ENCODE measurements around the gene LBP. TPM values are rescaled to one million over a fixed set of nuclear protein-coding genes. Genes with fewer than 3 reads are reported as not detected.
A peak's percentile ranks its signal among the peaks of the same experiment; 100 is the strongest.
"Not testable (repeated sequence)": the region's sequence is repeated elsewhere in the genome, so short reads cannot be mapped to it uniquely, and the experiment has no call there.

Gene LBP
- total RNA-seq, 1 donor from 2014 or later, result 459 TPM

DNA sequence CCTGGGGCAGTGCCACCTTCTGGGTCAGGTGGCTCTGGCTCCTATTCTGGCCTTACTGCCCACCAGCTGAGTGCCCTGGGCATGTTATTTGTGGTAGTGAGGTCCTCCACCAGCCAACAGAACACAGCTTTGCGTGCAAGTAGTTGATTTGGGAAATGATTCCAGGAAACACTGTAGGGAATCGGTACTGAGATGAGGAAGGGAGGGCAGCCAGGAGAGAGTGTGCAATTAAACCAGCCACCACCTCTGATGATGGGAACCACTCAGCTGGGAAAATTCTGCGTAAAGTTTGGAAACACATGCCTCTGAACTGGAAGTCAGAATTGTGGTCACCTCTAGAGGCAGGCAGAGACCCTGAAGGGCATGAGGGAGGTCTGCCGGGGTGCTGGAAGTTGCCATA lies 459 bp downstream of the LBP start:
- no peak for DNase-seq (ENCODE audit: low spot score)
- ATAC-seq, result no peak

DNA sequence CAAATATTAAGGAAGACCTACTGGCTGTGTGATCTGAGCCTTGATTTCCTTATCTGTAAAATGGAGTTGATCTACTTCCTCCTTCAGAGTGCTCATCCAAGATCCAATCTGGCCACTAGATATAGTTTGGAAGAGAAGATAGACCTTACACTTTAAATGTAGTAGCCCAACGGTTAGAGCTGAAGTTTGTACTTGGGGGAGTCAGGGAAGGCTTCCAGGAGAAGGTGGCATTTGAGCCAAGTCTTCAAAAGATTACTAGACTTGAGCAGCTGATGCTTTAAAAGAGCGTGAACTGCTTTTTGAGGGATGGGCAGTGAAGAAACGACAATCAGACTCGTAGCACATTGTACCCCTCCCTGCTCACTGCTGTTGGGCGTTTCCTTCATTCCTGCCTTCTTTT lies 3.6 kb downstream of the LBP start:
- no peak for ATAC-seq
- DNase-seq (ENCODE audit: low spot score), result no peak

DNA sequence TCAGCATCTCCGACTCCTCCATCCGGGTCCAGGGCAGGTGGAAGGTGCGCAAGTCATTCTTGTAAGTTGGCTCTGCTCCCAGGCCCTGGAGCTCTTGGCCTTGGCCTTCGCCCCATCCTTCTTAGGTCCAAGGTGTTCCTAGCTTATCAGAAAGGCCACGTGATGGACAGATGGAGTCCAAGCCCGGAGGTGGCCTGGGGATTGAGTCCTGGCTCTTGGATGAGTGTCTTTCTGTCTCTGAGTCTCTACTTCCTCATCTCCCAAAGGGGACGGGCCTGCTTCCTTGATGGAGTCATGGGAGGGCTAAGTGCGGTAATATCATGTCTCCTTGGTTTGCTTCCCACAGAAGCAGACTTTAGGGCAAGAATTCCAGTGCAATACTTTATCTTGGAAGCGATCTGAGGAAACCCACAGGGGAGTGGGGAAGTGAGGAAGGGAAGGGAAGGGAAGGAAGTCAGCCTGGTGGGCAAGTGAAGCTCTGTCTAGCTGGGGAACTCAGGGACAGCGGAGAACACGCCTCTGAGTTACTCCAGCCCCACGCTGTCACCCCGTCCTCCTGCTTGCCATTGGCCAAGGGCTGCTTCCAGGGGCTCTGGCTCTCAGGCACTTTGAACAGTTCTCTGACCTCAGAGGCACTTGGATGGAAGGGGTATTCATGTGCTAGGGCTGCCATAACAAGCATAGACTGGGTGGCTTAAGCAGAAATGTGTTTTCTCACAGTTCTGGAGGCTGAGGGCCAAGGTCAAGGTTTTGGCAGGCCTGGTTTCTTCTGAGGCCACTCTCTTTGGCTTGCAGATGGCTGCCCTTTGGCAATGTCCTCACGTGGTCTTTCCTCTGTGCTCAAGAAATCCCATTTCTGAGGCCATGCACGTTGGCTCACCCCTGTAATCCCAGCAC lies 4.8 kb downstream of the LBP start:
- ATAC-seq (no peak), DNase-seq (ENCODE audit: low spot score) (peak; percentile 63)

DNA sequence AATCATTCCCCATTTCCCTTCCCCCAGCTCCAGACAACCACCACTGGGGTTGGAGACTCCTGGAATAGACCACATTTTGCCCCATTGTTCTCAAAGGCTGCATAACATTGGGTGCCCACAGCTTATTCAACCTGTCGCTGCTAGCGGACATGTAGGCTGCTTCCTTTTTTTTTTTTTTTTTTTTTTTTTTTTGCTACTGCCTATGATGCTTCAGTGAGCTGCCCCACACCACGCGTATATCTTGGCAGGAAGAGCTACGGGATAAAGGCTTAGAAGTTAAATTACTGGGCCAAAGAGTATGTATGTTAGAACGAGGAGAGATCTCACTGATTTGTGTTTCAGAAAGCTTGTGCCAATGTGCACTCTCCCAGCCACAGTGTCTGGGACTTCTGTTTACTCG lies 7.0 kb downstream of the LBP start:
- DNase-seq (ENCODE audit: low spot score) (no peak), ATAC-seq (no peak)

DNA sequence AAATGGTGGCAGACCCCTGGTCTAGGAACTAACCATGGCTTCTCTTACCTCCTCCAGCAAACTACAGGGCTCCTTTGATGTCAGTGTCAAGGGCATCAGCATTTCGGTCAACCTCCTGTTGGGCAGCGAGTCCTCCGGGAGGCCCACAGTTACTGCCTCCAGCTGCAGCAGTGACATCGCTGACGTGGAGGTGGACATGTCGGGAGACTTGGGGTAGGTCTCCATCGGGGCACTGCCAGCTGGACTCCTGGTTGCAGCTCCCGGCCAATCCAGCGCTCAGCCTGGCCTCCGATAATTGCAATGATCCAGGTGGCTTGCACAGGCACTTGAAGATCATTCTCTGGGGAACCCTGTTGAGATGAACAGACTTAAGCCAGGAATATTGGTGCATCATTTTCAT lies 7.9 kb downstream of the LBP start:
- DNase-seq (ENCODE audit: low spot score) (no peak), ATAC-seq (no peak)

DNA sequence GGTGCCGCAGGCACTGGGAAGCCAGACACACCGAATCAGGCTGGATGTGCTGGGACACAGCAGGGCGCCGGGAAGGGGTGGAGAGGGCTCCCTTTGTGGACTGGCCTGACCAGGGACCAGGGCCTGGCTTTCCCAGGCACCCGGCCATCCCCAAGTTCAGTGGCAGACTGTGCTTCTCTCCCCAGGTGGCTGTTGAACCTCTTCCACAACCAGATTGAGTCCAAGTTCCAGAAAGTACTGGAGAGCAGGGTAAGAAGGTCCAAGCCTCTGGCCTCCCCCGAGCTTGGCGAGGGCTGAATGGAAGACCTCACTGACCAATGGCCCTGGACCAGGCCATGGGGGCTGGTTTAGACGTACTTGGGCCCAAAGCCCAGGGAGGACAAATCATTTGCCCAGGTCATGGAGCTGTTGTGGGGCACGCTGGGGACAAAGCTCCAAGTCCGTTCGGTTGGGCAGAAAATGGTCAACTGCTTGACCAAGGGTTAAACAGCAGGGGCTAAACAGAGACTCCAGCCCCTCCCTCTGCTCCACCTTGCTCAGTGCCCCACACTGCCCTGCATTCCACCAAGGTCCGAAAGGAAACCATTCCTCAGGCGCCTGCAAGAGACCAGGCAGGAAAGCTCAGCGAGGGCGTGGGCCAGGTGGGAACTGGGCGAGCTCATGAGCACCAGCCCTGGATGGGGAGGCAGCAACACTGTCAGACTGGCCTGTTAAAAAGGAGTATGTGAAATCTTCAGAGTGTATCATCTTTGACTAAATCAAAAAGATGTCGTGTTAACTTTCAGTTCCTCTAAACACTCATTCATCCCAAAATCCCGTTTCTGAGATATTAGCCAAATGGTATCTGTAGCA lies 9.1 kb downstream of the LBP start:
- peak; percentile 81 for ATAC-seq
- peak; percentile 97 for DNase-seq (ENCODE audit: low spot score)

DNA sequence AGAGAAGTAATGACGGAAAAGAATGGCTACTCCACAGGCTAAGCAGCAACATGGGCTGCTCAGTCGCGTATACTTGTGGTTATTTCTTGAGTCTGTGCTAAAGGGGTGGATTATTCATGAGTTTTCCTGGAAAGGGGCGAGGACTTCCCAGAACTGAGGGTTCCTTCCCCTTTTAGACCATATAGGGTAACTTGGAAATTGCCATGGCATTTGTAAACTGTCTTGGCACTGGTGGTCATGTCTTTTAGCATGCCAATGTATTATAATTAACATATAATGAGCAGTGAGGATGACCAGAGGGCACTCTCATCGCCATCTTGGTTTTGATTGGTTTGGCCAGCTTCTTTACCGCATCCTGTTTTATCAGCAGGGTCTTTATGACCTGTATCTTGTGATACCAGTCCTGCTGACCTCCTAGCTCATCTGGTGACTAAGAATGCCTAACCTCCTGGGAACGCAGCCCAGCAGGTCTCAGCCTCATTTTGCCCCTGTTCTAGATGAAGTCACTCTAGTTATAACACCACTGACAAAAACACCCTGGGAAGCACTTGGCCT lies 11.4 kb downstream of the LBP start:
- ATAC-seq (no peak), DNase-seq (ENCODE audit: low spot score) (no peak)

DNA sequence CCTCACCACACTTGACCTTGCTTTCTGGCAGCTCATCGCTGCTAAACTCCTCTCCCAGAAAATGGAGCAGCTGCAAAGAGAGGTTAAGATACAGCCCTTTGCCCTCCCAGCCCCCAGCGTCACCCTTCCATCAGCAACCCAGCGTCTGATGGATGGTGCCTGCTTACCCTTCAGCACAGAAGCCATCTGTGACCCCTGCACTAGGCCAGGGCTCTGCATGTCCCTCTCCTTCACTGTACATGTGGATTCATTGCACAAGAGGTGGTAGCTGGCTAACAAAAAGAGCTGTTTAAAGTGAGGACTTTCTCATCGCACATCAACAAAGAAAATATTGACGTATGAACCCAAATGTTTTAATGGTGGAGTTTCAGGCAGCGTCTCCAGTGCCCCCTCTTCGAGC lies 12.3 kb downstream of the LBP start:
- ATAC-seq (no peak), DNase-seq (ENCODE audit: low spot score) (no peak)

DNA sequence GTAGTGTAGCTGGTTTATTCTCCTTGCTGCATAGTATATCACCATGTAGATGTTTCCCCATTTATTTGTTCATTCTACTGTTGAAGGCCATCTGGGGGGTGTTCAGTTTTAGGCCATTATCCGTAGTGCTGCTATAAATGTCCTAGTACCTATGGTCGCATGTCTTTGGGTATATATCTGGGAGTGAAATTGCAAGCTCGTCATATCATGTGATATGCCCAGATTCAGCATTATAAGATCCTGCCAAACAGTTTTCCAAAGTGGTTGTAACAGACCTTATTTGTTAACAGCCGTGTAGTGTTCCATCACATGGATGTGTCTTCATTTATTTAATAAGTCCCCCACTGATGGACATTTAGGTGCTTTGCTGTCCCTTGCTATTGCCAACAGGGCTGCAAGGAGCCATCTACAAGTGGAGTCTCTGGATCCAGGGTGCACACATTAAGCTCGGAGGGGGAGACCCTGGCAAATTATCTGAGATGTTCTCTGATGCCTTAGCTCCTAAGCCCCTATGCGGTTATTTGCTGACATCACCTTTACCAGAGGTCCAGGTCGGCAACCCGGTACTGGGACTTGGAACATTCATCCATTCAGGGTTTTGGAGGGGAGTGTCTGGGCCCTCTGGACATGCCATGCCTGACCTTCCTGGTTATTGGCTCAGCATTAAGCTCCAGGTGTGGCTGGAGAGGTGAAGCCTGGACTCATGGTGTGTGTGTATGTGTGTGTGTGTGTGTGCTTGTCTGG lies 16.9 kb downstream of the LBP start:
- DNase-seq (ENCODE audit: low spot score) (no peak), ATAC-seq (no peak)

DNA sequence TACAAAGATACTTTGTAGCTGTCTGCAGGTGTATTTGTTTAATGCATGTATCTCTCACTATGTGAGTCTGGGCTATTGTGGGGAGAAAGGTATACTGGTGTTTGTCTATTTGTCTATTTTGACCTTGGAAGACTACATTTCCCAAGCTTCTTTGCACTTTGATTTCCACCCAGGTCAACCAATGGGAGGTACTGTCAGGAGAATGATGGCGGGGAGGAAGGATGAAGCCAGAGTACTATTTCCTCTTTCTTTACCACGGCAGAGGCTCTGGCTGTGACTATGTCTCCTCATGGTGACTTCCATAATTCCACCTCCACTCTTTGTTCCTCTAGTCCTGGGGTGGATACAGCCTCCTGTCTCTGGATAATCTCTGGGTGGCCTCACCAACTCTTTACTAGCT lies 23.1 kb downstream of the LBP start:
- DNase-seq (ENCODE audit: low spot score) (no peak), ATAC-seq (peak; percentile 43)

DNA sequence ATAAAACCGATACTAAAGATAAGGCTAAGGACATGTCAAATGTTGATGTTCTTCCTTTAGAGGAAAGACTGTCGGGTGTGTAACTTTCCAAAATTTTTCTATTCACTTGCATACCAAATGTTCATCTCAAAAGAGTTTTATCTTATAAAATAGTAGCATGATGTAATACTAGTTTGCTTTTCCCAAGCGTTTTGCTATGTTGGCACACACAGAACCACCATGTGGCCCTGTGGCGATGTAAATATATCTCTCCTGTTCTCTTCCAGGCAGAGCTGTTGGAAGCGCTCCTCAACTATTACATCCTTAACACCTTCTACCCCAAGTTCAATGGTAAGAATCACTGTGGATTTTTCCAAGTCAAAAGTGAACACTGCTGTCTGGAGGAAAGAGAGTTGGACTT lies 26.5 kb downstream of the LBP start:
- DNase-seq (ENCODE audit: low spot score) (no peak), ATAC-seq (peak; percentile 9)

DNA sequence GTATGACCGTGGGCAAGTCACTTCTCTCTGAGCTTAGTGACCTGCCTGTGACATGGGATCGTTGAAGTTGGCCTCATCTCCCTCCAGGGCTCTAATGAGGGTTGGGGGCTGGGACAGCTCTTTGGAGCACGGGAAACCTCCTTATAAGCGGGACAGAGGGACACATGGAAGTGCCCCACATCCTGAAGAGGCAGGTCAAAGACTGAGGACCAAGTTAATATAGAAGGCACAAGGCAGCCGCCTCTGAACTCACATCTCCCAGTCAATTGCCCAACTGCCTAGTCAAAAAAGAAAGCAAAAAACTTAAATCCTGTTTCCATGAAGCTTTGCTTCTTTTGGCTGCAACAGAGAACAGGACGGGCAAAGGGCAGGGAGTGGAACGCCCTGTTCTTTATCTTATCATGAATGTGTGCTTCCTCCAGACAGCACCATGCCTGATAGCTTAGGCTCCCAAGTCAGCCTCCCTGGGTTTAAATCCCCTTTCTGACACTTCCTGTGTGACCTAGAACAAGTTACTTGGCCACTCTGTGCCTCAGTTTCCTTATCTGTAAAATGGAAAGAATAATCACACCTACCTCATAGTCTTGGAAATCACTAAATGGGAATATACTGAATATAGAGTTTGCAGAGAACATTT lies 27.1 kb downstream of the LBP start:
- ATAC-seq (peak; percentile 80), DNase-seq (ENCODE audit: low spot score) (peak; percentile 67)

DNA sequence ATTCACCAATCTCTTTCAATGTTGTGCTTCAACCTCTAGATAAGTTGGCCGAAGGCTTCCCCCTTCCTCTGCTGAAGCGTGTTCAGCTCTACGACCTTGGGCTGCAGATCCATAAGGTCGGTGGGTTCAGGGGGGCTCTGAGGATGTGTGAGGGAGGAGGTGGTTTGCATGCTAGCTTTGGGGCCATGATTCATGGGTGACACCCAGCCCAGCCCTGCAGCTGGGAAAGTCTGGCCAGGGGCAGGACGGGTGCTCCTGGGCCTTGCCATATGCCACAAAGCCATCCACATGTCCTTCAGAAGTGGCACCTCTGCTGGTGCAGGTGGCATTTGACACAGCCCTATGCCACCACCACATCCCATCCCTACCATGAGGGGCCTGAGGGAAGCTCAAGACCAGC lies 27.6 kb downstream of the LBP start:
- DNase-seq (ENCODE audit: low spot score) (no peak), ATAC-seq (no peak)

DNA sequence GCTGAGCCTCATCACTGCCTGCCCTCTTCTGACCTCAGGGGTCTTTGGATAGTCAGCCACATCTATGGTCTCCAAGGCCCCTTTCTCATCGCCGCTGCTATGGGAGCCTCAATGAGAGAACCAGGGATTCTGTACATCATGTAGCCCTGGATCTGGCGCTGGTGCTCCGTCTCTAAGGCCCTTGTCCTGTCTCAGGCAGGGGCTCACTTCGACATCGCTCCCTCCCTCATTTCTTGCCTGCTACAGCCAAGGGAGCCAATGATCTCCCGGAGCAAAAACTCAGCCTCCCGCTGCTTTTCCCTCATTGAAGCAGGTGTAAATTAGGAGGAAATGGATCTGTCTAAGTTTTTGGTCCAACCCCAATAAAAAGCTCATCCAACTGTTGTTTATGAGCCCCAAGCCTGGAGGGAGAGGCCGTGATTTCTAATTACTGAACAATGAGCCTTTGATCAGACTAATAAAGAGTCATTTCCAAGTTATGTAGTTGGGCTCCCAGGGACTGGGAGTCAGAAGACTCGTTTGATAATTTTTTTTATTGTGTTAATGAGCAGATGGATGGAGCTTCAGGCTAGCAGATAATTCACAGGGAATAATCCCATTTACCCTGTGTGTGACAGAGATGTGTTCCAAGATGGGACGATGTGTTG lies 30.9 kb downstream of the LBP start:
- ATAC-seq (no peak), DNase-seq (ENCODE audit: low spot score) (no peak)

DNA sequence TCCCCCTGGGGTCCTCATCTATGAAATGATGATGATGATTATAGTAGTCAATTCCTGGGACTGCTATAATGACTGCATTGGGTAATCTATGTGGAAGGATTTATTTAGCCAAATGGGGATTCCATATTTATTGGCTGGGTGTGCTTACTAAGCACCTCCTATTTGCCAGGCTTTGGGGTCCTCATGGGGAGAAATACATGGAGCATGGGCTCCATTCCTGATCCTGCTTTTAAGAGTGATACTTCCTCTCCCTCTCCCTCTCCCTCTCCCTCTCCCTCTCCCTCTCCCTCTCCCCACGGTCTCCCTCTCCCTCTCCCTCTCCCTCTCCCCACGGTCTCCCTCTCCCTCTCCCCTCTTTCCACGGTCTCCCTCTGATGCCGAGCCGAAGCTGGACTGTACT lies 31.6 kb downstream of the LBP start:
- not testable (repeated sequence) for ATAC-seq; DNase-seq (ENCODE audit: low spot score)

DNA sequence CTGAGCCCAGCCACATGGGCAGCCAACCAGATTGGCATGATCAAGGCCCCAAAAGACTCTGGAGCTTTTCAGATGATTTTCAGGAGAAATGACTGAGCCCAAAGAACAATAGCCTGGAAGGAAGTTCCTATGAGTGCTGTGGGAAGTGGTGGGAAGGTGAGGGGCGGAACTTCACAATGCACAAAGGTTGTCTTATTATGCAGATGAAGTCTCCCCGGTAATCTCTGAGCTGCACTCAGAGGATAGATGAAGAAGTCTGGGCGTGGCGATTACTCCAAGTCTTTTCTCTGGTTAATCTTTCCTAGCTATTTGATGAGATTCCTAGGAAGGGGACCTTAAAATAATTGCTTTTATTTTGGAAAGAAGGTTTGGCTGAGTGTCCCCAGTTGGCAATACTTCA lies 36.9 kb downstream of the LBP start:
- no peak for ATAC-seq
- no peak for DNase-seq (ENCODE audit: low spot score)

DNA sequence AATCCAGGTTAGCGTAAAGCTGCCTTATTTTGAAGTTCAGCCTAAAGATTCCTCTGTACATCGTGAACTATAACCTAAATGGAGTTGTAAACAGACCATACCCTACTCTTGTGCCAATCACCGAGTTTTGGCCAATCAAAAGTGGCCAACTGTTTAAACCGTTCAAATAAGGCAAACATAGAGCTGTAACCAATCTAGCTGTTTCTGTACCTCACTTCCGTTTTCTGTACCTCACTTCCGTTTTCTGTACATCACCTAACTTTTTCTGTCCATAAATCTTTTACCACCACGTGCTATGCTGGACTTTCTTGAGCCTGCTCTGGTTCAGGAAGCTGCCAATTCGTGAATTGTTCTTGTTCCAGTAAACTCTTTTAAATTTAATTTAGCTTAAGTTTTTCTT lies 39.7 kb downstream of the LBP start:
- no peak for ATAC-seq

DNA sequence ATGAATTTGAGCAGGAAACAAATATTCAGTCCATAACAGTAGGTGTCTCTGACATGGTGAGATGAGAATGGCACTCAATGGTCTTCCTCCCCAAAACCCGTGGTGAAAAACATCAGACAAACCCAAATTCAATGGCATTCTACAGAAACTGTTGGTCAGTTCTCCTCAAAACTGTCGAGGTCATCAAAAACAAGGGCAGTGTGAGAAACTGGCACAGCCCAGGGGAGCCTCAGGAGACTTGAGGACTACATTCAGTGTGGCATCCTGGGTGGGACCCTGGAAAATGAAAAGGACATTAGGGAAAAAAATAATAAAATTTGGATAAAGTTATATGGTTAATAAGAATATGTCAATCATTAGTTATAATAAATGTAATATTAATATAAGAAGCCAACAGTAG lies 40.6 kb downstream of the LBP start:
- ATAC-seq, result no peak
- DNase-seq (ENCODE audit: low spot score), result no peak

More for the DNA sequence above, 39.7 kb downstream of the LBP start:
- DNase-seq (ENCODE audit: low spot score), result no peak

DNA sequence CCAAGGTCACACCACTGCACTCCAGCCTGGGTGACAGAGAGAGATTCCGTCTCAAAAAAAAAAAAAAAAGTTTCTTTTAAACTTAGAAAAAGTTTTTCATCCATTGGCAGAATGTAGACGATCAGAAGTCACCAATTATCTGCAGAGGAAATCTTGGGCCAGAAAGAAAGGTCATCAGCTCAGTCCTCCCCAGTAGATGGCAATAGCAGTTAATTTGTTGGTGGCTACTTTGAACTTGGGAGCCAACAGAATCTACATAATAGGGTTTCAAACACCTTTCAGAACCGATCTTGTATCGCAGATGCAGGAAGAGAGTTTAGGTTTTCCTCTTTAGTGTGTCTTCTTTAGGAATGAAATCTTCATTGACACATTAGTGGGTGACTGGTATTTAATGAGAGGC lies 41.7 kb downstream of the LBP start:
- peak; percentile 39 for ATAC-seq
- no peak for DNase-seq (ENCODE audit: low spot score)

DNA sequence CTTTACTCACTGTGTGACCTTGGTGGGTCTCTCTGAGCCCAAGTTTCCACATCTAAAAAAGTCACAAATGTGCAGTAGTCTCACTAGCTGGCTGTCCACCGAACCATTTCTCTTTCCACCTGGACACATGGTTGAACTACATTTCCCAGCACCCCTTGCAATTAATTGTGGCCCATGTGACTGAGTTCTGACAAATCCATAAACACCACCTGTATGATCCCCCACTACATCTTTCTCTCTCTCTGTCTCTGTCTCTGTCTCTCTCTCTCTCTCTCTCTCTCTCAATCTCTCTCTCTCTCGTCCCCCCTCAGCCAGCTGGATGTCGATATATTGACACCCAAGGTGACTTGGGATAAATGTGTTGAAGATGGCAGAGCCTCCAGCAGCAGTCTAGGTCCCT lies 46.1 kb downstream of the LBP start:
- peak; percentile 80 for ATAC-seq
- DNase-seq (ENCODE audit: low spot score), result no peak

All from left lobe of liver (tissue), 2 donors.